Natural killer cell (primary cell): ENCODE data around the gene CAPN10. TPM values are rescaled to one million over a fixed set of nuclear protein-coding genes. Genes with fewer than 3 reads are reported as not detected.

Source experiments
- ATAC-seq, 3 donors: fragments of 150-1000 bp in 2 of 3; fragments of 200-7000 bp in 1 of 3; cut with Tn5 transposase; 1 replicate in 1 of 3; 2 replicates in 2 of 3; pipeline ENCODE4 v1.10.0; 2021; ENCODE audit warnings: mild to moderate bottlenecking in 2 of 3, moderate library complexity in 2 of 3
- DNase-seq, 2 donors: peaks; one replicate each; pipeline versions ENCODE4 v3.0.0 to v3.0.0-alpha.2; 2013 to 2021; ENCODE audit warnings: mixed read lengths in 1 of 2
- H3K27ac ChIP-seq: one replicate; pipeline ENCODE4 v1.5.1; 2013; ENCODE audit warnings: mild to moderate bottlenecking, low read length
- H3K27me3 ChIP-seq: one replicate; pipeline ENCODE4 v1.6.1; 2013; ENCODE audit warnings: low read length; ENCODE audit not compliant: control insufficient read depth, insufficient read depth
- H3K36me3 ChIP-seq: one replicate; pipeline ENCODE4 v1.6.1; 2013; ENCODE audit warnings: low read length; ENCODE audit not compliant: control insufficient read depth, insufficient read depth
- H3K4me1 ChIP-seq: one replicate; pipeline ENCODE4 v1.6.1; 2013; ENCODE audit warnings: low read length; ENCODE audit not compliant: control insufficient read depth, insufficient read depth
- H3K4me3 ChIP-seq: one replicate; pipeline ENCODE4 v1.5.1; 2013; ENCODE audit warnings: low read length
- H3K9me3 ChIP-seq: one replicate; pipeline ENCODE4 v1.6.1; 2013; ENCODE audit warnings: low read length; ENCODE audit not compliant: control insufficient read depth, insufficient read depth
- H3K27ac Mint-ChIP-seq, 2 donors: one replicate each; pipeline ENCODE4 v1.8.0; 2022; ENCODE audit warnings: mild to moderate bottlenecking in 2 of 2, mixed read lengths in 2 of 2, moderate library complexity in 1 of 2
- H3K27me3 Mint-ChIP-seq, 2 donors: one replicate each; pipeline ENCODE4 v1.8.0; 2022; ENCODE audit warnings: low read depth in 2 of 2, mixed read lengths in 2 of 2
- H3K36me3 Mint-ChIP-seq: one replicate; pipeline ENCODE4 v1.8.0; 2022; ENCODE audit warnings: mixed read lengths
- H3K4me1 Mint-ChIP-seq, 2 donors: one replicate each; pipeline ENCODE4 v1.8.0; 2022; ENCODE audit warnings: mixed read lengths in 2 of 2
- H3K4me3 Mint-ChIP-seq: one replicate; pipeline ENCODE4 v1.8.0; 2022; ENCODE audit warnings: mild to moderate bottlenecking, moderate library complexity, mixed read lengths
- H3K9me3 Mint-ChIP-seq, 2 donors: one replicate each; pipeline ENCODE4 v1.8.0; 2022; ENCODE audit warnings: mixed read lengths in 2 of 2
- WGBS: methylation state at CpG from one replicate; pipeline ENCODE4 v1.1.7; 2013; ENCODE audit warnings: missing lambda C conversion rate; ENCODE audit not compliant: insufficient coverage; 5-methylcytosine and 5-hydroxymethylcytosine counted together
- intact Hi-C: fragments of 100-400 bp; cut with micrococcal nuclease; formaldehyde crosslinking; loops from one replicate; pipeline ENCODE4 v1.14.2; 2022
- total RNA-seq, 4 donors: library from RNA; stranded (reverse); fragments of 120-200 nt in 1 of 4; gene quantifications; one replicate each; pipeline versions ENCODE4 v1.2.3 to v1.2.4, GENCODE V29; 2013 to 2022
- TF ChIP-seq, protein P1 (sequence below): fragments of 200-600 bp; IDR thresholded peaks from one replicate; pipeline ENCODE4 v1.8.0; 2022; ENCODE audit warnings: antibody characterized with exemption

CAPN10 gene
- total RNA-seq, 3 donors from 2014 or later (not counting 1 experiment from before 2014, with no cell fraction given): 69.3 to 95.1 (median 91.0) TPM

DNA sequence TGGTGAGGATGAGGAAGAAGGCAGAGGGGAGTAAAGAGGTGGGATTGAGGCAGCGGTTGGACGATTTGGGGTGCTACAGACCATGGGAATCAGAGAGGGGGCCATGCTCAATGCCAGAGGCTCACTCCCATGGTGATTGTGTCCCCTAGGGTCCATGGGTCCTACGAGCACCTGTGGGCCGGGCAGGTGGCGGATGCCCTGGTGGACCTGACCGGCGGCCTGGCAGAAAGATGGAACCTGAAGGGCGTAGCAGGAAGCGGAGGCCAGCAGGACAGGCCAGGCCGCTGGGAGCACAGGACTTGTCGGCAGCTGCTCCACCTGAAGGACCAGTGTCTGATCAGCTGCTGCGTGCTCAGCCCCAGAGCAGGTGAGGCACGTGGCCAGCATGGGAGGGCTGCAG, 5.2 kb downstream of the CAPN10 start:
- Mint-ChIP-seq H3K4me1 (peaks cover 23 to 30% of the 10 kb centered on the region in 2 donors), H3K4me3 (no peak overlapping the region), H3K9me3 (no peaks in the 10 kb centered on the region), H3K27me3 (no peaks in the 10 kb centered on the region), H3K36me3 (no peaks in the 10 kb centered on the region), H3K27ac (no peak overlapping the region)
- no peak overlapping the region for H3K4me3 ChIP-seq
- TF ChIP-seq, protein P1, sequence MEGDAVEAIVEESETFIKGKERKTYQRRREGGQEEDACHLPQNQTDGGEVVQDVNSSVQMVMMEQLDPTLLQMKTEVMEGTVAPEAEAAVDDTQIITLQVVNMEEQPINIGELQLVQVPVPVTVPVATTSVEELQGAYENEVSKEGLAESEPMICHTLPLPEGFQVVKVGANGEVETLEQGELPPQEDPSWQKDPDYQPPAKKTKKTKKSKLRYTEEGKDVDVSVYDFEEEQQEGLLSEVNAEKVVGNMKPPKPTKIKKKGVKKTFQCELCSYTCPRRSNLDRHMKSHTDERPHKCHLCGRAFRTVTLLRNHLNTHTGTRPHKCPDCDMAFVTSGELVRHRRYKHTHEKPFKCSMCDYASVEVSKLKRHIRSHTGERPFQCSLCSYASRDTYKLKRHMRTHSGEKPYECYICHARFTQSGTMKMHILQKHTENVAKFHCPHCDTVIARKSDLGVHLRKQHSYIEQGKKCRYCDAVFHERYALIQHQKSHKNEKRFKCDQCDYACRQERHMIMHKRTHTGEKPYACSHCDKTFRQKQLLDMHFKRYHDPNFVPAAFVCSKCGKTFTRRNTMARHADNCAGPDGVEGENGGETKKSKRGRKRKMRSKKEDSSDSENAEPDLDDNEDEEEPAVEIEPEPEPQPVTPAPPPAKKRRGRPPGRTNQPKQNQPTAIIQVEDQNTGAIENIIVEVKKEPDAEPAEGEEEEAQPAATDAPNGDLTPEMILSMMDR: no peak
- intact Hi-C loops: no loop called here
- no peak for DNase-seq
- WGBS: 96% methylated on average over 13 of the region's 13 CpGs
- no peaks in the 10 kb centered on the region for H3K9me3 ChIP-seq
- peaks cover 54% of the 10 kb centered on the region for H3K36me3 ChIP-seq
- no peaks in the 10 kb centered on the region for H3K27me3 ChIP-seq
- peaks cover 24% of the 10 kb centered on the region for H3K4me1 ChIP-seq
- ATAC-seq: no peak
- H3K27ac ChIP-seq: no peak overlapping the region

DNA sequence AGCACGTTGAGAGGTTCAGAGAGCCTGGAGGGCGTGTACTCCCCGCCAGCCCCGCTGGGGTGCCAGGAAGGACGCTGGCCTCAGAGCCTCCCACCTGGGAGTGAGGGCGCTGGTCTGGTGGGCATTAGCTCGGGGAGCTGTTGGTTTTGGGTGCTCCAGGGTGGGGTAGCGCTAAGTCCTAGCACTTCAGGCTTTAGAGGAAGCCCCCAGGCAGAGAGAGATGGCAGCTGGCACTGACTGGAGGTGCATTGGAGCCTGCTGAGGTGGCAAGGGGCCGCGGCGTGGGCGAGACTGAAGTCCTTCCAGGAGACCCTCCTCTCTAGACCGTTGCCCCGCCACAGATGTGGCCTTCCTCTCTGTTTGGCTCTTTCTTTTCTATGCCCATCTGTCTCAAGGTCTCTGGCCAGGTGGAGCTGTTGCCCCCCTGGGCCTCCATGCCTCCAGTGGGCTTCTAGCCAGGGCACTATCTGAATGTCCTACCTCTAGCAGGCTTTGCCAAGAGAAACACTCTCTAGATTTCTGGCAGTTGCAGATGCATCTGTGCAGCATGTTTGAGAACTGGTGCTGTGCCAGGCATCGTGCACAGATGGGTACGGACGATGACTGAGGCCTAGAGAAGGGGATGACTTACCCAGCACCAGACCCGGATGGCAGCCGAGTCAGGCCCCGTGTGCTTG, 6.6 kb downstream of the CAPN10 start:
- DNase-seq: no peak
- Mint-ChIP-seq H3K4me1 (peaks cover 11 to 18% of the 10 kb centered on the region in 2 donors), H3K4me3 (no peak overlapping the region), H3K27me3 (no peaks in the 10 kb centered on the region), H3K36me3 (no peaks in the 10 kb centered on the region), H3K9me3 (no peaks in the 10 kb centered on the region), H3K27ac (no peak overlapping the region)
- TF ChIP-seq, protein P1: no peak
- ATAC-seq: no peak
- intact Hi-C loops: no loop called here
- Histone ChIP-seq H3K36me3 (peaks cover 64% of the 10 kb centered on the region), H3K27me3 (no peaks in the 10 kb centered on the region), H3K4me1 (peaks cover 12% of the 10 kb centered on the region), H3K4me3 (no peak overlapping the region), H3K9me3 (no peaks in the 10 kb centered on the region), H3K27ac (no peak overlapping the region)
- whole genome bisulfite sequencing: 94% methylated on average over 20 of the region's 20 CpGs

DNA sequence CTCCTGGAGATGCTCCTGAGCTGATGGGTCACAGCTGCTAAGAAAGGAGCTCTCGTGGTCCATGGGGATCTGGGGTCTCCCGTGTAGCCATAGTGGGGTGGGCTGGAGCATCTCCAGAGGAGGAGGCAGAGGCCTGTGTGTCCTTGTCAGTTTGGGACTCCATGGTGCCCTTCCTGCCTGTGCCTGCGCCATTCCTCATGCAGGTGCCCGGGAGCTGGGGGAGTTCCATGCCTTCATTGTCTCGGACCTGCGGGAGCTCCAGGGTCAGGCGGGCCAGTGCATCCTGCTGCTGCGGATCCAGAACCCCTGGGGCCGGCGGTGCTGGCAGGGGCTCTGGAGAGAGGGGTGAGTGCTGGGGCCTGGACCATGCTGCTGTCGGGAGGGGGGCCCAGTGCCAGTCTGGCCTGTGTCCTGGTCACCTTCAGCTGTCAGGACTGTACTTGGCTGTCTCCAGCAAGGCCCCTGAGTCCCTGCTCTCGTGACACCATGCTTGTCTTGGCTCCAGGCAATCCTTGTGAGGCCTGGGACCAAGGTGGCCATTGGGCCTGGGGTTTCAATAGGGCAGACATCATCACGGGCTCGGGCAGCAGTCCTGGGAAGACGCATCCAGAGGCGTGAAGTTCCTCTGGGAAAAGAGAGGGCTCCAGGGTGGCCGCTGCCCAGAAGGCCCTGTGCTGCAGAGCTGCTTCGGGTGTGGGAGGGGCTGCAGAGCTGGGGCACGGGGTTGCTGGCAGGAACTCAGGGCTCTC, 7.3 kb downstream of the CAPN10 start:
- intact Hi-C loops: no loop called here
- H3K27ac ChIP-seq: no peak overlapping the region
- no peaks in the 10 kb centered on the region for H3K9me3 ChIP-seq
- DNase-seq (no peak), ATAC-seq (no peak)
- Mint-ChIP-seq H3K4me3 (no peak overlapping the region), H3K4me1 (peaks cover 4 to 10% of the 10 kb centered on the region in 2 donors), H3K9me3 (no peaks in the 10 kb centered on the region), H3K36me3 (no peaks in the 10 kb centered on the region), H3K27ac (no peak overlapping the region), H3K27me3 (no peaks in the 10 kb centered on the region)
- H3K4me1 ChIP-seq: peaks cover 6% of the 10 kb centered on the region
- TF ChIP-seq, protein P1: no peak
- H3K27me3 ChIP-seq: no peaks in the 10 kb centered on the region
- H3K4me3 ChIP-seq: no peak overlapping the region
- H3K36me3 ChIP-seq: peaks cover 71% of the 10 kb centered on the region
- 95% methylated on average over 19 of the region's 19 CpGs for WGBS
